Measurements from ENCODE around the gene KIZ. TPM values are rescaled to one million over a fixed set of nuclear protein-coding genes. Genes with fewer than 3 reads are reported as not detected.

The KIZ gene
- total RNA-seq, 1 donor from 2014 or later: 42.3 TPM

DNA sequence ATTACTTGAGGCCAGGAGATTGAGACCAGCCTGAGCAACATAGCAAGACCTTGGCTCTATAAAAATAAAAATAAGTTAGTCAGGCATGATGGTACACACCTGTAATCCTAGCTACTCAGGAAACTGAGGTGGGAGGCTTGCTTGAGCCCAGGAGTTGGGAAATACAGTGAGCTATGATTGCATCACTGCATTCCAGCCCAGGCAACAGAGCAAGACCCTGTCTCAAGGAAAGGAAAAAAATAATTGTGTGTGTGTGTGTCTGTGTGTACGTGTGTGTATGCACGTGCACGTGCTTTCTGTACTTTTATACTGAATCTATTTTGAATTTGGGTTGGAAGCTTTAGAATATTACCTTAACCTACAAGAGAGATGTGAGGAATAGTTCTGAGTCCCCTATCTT is 58.9 kb downstream of the KIZ start:
- no peak overlapping the region for H3K27ac ChIP-seq (replicated peaks)
- no peaks in the 10 kb centered on the region for H3K9me3 ChIP-seq (replicated peaks)
- TF ChIP-seq, protein P1, sequence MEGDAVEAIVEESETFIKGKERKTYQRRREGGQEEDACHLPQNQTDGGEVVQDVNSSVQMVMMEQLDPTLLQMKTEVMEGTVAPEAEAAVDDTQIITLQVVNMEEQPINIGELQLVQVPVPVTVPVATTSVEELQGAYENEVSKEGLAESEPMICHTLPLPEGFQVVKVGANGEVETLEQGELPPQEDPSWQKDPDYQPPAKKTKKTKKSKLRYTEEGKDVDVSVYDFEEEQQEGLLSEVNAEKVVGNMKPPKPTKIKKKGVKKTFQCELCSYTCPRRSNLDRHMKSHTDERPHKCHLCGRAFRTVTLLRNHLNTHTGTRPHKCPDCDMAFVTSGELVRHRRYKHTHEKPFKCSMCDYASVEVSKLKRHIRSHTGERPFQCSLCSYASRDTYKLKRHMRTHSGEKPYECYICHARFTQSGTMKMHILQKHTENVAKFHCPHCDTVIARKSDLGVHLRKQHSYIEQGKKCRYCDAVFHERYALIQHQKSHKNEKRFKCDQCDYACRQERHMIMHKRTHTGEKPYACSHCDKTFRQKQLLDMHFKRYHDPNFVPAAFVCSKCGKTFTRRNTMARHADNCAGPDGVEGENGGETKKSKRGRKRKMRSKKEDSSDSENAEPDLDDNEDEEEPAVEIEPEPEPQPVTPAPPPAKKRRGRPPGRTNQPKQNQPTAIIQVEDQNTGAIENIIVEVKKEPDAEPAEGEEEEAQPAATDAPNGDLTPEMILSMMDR (IDR thresholded peaks at IDR 0.05; ENCODE audit: borderline replicate concordance): no peak
- no peak for DNase-seq
- H3K4me1 ChIP-seq: peaks cover 25% of the 10 kb centered on the region
- no peaks in the 10 kb centered on the region for H3K27me3 ChIP-seq (ENCODE audit: low read depth)
- H3K36me3 ChIP-seq: no peaks in the 10 kb centered on the region
- no peak overlapping the region for H3K4me3 ChIP-seq
- intact Hi-C loops (cut with micrococcal nuclease): no loop called here

DNA sequence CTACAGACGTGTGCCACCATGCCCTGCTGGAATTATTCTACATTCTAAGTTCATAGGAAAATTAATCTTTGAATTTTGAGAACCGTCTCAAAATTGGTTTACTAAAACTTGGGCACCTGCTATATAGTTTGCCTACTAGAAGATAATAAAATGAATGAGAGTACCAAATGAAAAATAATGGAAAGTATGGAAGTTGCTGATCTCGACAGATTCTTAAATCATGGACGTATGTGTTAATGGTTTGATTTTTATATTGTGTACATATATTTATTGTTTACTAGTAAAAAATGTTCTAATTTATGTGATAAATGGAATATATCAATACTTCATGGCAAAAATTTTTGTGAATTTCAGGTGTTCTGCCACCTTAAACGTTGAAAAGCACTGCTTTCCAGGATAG is 60.0 kb downstream of the KIZ start:
- Histone ChIP-seq H3K9me3 (replicated peaks) (no peaks in the 10 kb centered on the region), H3K36me3 (no peaks in the 10 kb centered on the region), H3K27me3 (ENCODE audit: low read depth) (no peaks in the 10 kb centered on the region), H3K27ac (replicated peaks) (no peak overlapping the region), H3K4me1 (peaks cover 20% of the 10 kb centered on the region), H3K4me3 (no peak overlapping the region)
- no peak for DNase-seq
- intact Hi-C loops (cut with micrococcal nuclease): no loop called here
- TF ChIP-seq, protein P1 (IDR thresholded peaks at IDR 0.05; ENCODE audit: borderline replicate concordance): no peak

DNA sequence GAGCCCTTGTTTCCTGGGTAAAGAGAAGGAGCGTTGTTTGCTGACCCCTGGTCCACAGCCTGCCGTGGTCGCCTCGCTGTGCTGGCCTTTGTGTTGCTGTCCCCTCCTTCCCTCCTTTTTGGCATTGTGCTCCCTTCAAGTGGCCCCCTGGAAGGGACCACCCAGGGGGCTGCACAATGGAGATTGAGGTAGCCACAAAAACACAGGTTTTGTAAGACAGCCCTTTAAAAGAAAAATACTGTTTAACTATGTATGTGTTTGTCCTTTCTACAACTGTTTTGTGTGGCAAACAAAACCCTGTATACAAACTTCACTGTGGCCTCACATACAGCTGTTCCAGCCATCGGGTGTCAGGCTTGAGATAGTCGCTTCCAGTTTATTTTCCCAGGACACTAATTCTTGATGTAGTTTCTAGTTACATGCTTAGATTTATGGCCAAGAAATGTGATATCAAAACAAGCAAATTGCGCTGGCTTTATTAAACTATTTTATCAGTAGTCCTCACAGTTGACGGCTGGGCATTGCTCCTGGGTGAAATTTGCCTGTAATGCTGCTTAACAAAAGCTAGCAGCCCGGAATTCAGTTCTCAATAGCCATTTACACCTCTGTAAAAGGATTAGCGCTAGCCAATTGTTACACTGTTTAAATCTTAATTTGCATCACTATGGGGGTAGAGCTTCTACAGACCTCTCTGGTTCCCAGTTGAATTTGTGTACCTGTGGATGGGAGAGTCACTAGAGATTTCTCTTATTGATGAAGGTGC is 64.1 kb downstream of the KIZ start:
- Histone ChIP-seq H3K4me1 (no peaks in the 10 kb centered on the region), H3K27ac (replicated peaks) (no peak overlapping the region), H3K9me3 (replicated peaks) (no peaks in the 10 kb centered on the region), H3K36me3 (no peaks in the 10 kb centered on the region), H3K4me3 (no peak overlapping the region), H3K27me3 (ENCODE audit: low read depth) (no peaks in the 10 kb centered on the region)
- TF ChIP-seq, protein P1 (IDR thresholded peaks at IDR 0.05; ENCODE audit: borderline replicate concordance): no peak
- intact Hi-C loops (cut with micrococcal nuclease): no loop called here
- DNase-seq: no peak

DNA sequence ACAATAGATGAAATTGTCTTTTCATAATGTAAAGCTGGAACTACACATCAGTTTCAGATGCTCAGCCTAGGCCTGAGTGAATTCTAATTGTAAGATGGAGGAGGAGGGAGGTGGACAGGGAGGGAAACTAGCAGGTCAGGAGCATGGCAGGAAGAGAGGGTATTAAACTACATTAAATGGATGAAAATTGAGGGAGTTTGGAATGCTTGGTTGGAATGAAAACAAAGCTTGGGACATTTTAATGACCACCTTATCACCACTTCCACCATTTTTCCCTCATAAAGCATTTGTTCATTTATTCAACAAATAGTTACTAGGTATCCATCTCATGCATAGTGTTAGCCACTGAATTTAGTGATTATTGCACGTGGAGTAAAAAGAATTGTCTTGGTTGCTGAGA is 65.0 kb downstream of the KIZ start:
- intact Hi-C loops (cut with micrococcal nuclease): no loop called here
- Histone ChIP-seq H3K36me3 (no peaks in the 10 kb centered on the region), H3K27ac (replicated peaks) (no peak overlapping the region), H3K4me3 (no peak overlapping the region), H3K9me3 (replicated peaks) (no peaks in the 10 kb centered on the region), H3K4me1 (no peaks in the 10 kb centered on the region), H3K27me3 (ENCODE audit: low read depth) (no peaks in the 10 kb centered on the region)
- no peak for DNase-seq
- TF ChIP-seq, protein P1 (IDR thresholded peaks at IDR 0.05; ENCODE audit: borderline replicate concordance): no peak

- Histone ChIP-seq H3K27ac (replicated peaks) (no peak overlapping the region), H3K27me3 (ENCODE audit: low read depth) (no peaks in the 10 kb centered on the region), H3K36me3 (no peaks in the 10 kb centered on the region), H3K9me3 (replicated peaks) (no peaks in the 10 kb centered on the region), H3K4me3 (no peak overlapping the region), H3K4me1 (no peaks in the 10 kb centered on the region)
- intact Hi-C loops (cut with micrococcal nuclease): no loop called here
- DNase-seq: no peak
- TF ChIP-seq, protein P1 (IDR thresholded peaks at IDR 0.05; ENCODE audit: borderline replicate concordance): no peak
Measured at GRCh38 chr20:21191839-21192238, 66.0 kb downstream of the KIZ start.

All from left ventricle myocardium inferior (tissue), 1 donor.